Measurements from ENCODE around the gene NPW.

The NPW gene

GRCh38 chr16:2026461-2027023 is 7.0 kb downstream of the NPW start, which contains the start of gene NHERF2:
Gene NHERF2, plus strand, starts transcription at chr16:2026902. Its CDS starts 104 bp downstream, at chr16:2027006.
- Histone ChIP-seq H3K36me3 (replicated peaks) (no peaks in the 10 kb centered on the region), H3K27me3 (replicated peaks) (no peaks in the 10 kb centered on the region), H3K27ac (no peak within 1 kb of the TSS), H3K4me3 (ENCODE audit: low read depth, low read length) (peak within 1 kb of the TSS; percentile 60)
- no peak for TF ChIP-seq CTCF (IDR thresholded peaks at IDR 0.05; ENCODE audit: low read depth, low read length, missing control alignments)
- in situ Hi-C loops (cut with HindIII; ENCODE audit: low pct_ligation_motif_present, low sequenced_read_pairs): no loop called here
- no peak for DNase-seq

- H3K36me3 ChIP-seq (replicated peaks): peaks cover 3% of the 10 kb centered on the region
- H3K27me3 ChIP-seq (replicated peaks): no peaks in the 10 kb centered on the region
- in situ Hi-C loops (cut with HindIII; ENCODE audit: low pct_ligation_motif_present, low sequenced_read_pairs): no loop called here
- H3K4me3 ChIP-seq (ENCODE audit: low read depth, low read length): peak overlapping the region; percentile 60
- peak; percentile 48 for DNase-seq
- peak; percentile 3 for TF ChIP-seq CTCF (IDR thresholded peaks at IDR 0.05; ENCODE audit: low read depth, low read length, missing control alignments)
- no peak overlapping the region for H3K27ac ChIP-seq
These were observed 7.7 kb downstream of the NPW start for GRCh38 chr16:2027024-2028010.

GRCh38 chr16:2028146-2028545 is 8.6 kb downstream of the NPW start:
- H3K27ac ChIP-seq: no peak overlapping the region
- H3K4me3 ChIP-seq (ENCODE audit: low read depth, low read length): no peak overlapping the region
- no peak for DNase-seq
- TF ChIP-seq CTCF (IDR thresholded peaks at IDR 0.05; ENCODE audit: low read depth, low read length, missing control alignments): no peak
- H3K27me3 ChIP-seq (replicated peaks): no peaks in the 10 kb centered on the region
- in situ Hi-C loops (cut with HindIII; ENCODE audit: low pct_ligation_motif_present, low sequenced_read_pairs): no loop called here
- H3K36me3 ChIP-seq (replicated peaks): peaks cover 3% of the 10 kb centered on the region

GRCh38 chr16:2028620-2029220 is 9.1 kb downstream of the NPW start:
- no peak for DNase-seq
- Histone ChIP-seq H3K4me3 (ENCODE audit: low read depth, low read length) (no peak overlapping the region), H3K36me3 (replicated peaks) (peaks cover 3% of the 10 kb centered on the region), H3K27me3 (replicated peaks) (no peaks in the 10 kb centered on the region), H3K27ac (no peak overlapping the region)
- no peak for TF ChIP-seq CTCF (IDR thresholded peaks at IDR 0.05; ENCODE audit: low read depth, low read length, missing control alignments)
- in situ Hi-C loops (cut with HindIII; ENCODE audit: low pct_ligation_motif_present, low sequenced_read_pairs): no loop called here

GRCh38 chr16:2029350-2029749 is 9.8 kb downstream of the NPW start:
- no peak overlapping the region for H3K27ac ChIP-seq
- DNase-seq: no peak
- peaks cover 3% of the 10 kb centered on the region for H3K36me3 ChIP-seq (replicated peaks)
- no peaks in the 10 kb centered on the region for H3K27me3 ChIP-seq (replicated peaks)
- in situ Hi-C loops (cut with HindIII; ENCODE audit: low pct_ligation_motif_present, low sequenced_read_pairs): no loop called here
- no peak overlapping the region for H3K4me3 ChIP-seq (ENCODE audit: low read depth, low read length)
- TF ChIP-seq CTCF (IDR thresholded peaks at IDR 0.05; ENCODE audit: low read depth, low read length, missing control alignments): no peak

Data from brain microvascular endothelial cell (primary cell).